Endothelial cell of hepatic sinusoid (primary cell): ENCODE data around the gene SETD3.
"Not testable (repeated sequence)": the region's sequence is repeated elsewhere in the genome, so short reads cannot be mapped to it uniquely, and the experiment has no call there.

Source experiments
- in situ Hi-C: cut with HindIII; loops from 2 replicates; pipeline ENCODE4 v1.10.0; 2017; ENCODE audit warnings: low sequenced_read_pairs

SETD3 gene

DNA sequence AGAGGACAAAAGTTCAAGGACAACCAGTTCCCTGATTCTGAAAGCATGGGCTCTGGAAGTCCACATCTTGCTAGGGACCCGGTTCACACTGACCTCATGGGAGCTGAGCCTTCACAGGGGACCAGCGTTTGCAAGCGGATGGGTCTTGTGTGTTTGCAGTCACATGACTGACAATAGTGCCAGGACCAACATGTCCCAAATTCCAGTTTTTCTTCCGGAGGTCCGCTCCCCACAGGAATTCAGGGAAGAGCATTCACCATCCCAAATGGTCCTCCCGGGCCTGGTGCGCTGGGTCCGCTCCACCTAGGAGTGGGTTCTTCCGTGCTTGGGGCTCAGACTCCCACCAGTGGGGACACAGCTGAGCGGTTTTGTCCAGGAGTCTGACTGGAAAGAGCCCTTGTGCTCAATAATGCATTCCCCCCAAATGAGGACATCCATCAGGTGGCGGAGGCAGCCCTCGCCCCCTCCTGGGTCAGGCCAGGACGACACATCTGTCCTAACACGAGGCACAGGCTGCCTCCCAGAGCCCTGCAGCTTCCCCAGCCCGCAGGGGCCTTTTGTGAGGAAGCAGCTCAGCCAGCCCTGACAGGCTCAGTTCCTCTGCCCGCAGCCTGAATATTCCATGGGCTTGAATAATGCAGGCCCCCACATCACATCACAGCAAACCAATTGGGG lies 116.9 kb downstream of the SETD3 start:
- in situ Hi-C loops: no loop called here

DNA sequence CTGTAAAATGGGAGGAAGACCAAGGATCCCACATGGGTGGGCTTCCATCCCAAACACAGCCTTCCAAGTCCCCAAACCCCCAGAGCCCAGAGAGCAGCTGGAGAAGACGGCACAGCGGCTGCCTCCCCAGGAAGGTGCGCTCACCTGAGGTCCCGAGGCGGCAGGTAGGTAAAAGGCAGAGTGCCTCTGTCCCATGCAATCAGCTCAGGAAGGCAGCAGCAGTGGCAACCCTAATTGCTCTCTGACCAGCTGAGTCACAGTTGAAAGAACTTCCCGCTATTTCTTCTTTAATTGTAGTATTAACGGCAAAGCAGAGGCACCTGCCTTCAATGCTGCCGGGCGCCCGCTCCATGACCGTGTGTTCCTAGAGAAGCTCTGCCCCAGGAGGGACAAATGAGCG lies 117.6 kb downstream of the SETD3 start:
- in situ Hi-C loops: no loop called here

DNA sequence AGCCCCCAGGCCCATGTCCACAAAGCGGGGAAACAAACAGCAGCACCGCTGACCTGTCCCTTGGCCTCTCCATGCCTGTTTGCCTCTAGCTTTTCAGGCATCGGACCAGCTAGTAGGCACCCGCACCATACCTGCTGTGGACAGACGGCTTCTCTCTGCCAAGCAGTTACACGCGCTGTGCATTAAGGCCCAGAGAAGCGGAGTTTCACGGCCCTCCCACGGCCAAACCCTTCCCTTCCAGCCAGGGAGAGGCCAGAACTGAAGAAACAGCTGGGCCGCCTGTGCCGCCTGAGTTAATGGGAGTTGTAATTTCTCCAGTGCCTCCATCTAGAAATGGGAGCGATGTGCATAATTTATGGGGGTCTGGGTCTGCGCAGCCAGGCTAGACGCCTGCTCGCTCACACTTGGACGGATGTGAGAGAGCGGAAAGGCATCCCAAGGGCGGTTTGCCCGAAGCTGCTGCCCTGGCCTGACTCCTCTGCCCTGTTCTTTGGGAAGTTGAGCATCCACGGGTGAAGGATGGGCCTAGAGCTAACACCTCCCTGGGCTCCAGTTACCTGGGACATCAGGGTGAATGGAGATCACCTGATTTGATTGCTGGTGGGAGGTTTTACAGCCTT lies 119.0 kb downstream of the SETD3 start:
- in situ Hi-C loops: no loop called here

DNA sequence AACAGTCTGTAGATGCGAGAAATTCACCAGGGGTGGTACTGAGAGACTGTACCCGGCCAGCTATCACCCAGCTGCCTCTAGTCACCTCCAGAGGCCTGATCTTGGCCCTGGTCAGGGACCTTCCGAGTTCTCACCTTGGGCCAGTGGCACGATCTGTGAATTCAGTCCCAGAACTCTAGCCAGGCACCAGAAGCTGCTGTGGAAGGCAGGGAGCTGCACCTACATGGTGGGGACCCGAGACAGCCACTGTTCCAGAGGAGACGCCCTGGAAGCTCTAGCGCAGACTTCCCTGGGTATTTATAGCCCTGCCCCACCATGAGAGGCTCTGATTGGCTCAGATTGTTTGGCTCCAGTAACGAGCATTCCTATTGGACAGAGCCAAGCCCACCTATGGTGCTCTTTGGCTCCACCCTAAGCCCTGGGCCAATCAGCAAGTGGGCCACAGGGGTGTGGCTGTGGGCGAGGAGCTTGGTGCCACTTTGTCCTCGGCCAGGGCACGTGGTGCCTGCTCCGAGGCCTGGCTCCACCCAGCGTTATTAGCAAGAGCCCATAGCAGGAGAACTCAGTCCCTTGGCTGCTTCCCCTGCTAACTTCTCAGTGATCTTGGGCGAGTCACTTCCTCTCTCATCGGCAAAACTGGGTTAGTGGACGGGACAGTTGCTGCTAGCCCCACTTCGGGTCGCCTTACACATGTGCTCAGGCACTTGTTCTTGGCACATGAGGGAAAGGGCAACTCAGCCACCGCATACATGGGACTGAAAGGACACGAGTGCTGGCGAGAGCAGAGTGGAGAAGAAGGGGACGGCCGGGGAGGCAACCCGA lies 119.7 kb downstream of the SETD3 start:
- in situ Hi-C loops: no loop called here

DNA sequence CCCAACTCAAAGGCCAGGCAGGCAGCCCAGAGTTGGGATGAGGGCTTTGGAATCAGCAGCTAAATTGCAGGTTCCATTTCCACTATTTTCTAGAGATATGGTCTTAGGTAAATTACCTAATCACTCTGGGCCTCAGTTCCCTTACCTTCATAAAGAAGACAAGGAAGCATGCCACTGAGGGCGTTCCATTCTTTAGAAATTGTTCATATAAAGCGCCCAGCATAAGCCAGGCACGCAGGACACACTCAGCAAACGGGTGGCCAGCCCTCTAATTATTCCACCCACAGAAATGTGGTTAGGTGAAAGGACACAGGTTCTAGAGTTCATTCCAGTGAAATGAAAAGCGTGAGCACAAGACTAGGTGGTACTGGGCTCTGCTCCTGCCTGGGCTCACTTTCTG lies 120.8 kb downstream of the SETD3 start:
- in situ Hi-C loops: no loop called here

DNA sequence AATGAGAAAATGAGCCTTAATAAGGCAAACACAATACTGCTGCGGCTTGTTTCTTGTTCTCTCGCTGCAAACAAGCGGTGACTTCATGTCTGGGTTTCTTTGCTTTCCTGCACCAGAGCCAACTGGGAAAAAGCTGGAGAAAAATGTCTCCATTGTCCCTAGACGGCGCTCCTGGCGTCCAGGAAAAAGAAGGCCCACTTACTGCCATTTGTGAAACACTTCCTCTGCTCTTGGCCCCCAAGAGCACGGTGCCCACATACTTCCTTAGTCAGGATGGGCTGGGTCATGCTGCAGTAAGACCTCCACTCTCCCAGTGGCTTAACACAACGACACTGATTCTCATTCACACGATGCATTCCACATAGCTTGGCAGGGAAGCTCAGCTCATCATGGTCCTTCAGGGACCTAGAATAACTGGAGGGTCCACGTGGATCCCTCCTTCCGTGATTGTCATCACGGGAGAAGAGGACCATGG lies 122.7 kb downstream of the SETD3 start:
- in situ Hi-C loops: no loop called here

DNA sequence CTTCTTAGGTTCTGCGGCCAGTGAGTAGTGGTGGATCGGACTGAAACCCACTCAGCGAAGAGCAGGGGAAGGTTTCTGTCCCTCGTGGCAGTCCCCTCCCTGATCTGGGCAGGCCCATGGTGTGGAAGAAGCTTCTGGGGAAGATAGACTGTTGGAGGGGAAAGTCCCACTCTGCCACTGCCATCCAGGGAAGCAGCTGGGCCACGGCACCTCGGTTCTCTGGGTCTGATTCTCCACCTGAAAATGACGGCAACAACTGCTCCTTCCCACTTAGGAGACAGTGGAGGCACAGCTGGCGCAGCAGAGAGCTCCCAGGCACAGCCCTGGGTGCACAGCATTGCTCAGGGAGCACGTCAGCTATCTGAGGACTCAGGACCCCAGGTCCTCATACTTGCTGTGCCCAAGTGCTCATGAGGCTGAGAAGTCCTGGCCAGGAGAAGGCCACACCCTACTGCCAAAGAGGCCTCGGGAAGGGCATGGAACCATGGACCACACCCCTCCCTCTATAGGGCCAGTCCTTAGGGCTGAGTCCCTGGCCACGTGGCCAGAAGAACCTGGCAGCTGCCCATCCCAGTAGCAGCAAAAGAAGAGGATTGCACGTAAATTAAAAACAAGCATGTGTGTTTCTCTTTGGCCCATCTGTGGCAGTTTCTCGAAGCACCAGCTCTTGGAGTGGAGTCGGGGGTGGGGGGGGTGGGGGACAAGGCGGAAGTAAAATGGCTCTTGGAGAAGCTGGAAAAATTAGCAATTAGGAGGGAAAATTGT lies 123.3 kb downstream of the SETD3 start:
- in situ Hi-C loops: no loop called here

DNA sequence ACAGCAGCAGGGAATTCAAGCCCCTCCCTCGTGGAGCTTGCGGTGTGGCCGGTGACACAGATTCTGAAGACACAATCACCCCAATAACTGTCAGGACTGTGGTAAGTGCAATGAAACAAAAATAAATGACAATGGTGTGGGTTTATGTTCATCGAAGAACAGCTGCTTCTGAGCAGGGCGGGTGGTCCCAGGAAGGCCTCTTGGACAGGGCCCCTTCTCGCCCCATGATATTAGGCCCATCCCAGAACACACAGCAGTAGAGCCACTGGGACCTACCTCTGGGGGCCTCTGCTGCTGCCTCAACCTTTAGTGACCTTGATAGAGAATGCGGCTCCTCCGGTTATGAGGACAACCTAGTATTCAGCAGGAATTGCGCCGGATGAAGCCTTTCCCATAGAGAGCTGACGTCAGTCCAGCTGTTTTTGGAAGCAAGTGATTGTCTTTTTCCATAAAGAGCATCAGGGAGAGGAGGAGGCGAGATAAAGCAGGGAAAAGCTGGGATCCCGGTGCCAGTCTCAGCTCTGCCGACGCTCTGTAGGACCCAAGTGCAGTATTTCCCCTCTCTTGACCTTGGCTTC lies 124.5 kb downstream of the SETD3 start:
- in situ Hi-C loops: no loop called here

DNA sequence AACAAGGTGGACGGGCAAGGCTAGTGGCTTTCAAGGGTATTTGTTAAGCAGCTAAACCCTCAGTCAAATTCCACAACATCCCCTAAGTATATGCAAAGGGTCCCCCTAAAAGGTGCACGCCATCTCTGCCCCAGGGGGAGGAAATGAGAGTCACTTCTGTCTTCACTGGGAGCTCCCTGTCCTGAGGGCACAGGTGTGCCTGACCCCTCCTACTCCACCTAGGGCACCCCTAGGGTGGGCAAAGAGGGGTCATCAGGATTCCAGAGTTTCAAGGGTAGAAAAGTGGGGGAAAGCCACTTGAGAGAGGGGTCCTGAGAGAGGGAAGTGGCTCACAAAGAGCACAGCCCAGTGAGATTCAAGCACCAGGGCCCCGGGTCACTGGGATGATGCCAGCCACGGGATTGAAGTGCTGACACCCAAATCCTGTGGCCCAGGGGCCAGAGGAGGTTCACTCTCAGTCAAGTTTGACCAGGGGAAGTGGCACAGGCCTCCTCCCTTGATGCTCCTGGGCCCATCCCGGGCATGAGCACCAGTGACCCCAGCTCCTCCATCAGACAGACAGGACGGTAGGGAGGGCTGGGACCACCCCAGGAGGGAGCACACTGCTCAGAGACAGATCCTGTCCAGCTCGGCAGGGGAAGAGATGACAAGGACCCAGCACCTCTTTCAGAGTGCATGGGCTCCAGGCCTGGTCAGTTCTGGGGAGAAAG lies 126.3 kb downstream of the SETD3 start:
- in situ Hi-C loops: no loop called here

DNA sequence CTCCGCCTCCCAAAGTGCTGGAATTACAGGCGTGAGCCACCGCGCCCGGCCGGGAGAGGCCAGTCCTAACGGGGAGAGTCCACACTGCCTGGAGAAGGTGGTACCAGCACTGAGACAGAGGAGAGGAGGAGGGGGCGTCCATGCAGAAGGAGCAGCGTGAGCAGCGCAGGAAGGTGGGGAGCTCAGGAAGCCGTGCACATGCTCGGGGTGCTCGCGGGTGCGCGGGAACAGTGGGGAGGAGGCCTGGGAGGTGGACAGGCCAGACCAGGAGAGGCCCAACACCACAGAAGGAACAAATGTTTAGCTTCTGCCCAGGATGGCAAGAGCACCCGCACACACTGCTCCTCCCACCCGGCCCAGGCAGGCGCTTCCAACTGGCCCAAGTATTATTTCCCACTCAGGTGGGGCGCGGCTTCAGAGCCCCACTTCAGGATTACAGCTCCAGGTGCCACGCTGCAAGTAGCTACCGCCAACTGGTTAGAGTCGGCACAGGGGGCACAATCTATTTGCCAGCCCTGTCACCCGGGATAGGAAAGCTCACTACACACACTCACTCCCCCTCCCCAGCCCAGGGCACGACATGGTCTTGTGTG lies 127.9 kb downstream of the SETD3 start:
- in situ Hi-C loops: no loop called here

DNA sequence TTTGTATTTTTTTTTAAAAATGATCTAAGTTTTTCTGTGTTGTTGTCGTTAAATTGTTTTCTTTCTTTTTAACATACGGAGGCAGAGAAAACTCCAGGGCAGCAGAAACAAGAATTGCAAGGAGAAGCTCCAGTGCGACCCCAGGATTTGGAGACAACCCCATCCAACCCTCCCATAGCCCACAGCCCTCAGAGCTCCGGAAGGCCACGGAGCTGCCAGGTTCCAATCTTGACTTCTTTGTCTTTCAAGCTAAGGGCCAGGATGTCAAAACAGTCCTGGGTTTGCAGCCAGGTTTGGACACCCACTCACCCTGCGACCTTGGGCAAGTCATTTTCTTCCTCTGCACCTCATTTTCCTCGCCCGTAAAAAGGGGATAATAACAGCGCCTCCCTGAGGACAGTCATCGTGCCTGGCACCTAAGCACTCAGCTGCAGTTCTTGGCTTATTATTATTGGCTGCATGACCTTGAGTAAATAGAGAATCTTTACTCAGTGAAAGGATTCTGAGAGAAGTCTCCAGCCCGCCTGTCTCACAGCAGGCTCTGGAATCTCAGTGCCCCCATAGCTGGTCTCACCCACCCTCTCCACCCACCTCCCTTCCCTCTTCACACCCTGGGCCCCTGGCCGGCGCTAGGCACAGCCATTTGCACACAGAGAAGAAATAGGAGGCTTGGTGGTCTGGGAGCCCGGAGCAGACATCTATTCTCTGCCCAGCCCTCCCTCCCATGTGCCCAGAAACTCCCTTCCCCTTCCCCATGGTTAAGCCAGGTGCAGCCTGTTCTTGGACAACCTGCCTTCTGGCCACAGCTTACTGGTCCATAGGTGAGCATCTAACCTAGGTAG lies 129.3 kb downstream of the SETD3 start:
- in situ Hi-C loops: no loop called here

DNA sequence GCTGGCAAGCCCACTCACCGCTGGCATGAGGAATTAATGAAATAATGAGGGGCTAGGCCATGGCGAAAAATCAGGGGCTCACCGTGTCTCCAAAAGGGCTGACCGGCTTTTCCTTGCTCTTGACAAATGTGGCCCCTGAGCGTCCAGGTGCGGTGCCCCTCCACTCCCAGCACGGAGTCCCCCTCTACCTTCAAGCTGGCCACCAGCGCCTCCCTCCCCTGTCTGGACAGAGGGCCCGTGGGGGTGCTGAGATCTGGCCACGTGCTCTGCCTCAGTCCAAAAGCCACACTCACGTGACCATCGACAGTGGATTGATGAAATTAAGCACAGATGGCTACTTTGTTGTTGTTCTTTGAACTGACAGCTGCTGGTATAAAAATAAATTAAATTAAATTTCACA lies 129.9 kb downstream of the SETD3 start:
- in situ Hi-C loops: no loop called here

DNA sequence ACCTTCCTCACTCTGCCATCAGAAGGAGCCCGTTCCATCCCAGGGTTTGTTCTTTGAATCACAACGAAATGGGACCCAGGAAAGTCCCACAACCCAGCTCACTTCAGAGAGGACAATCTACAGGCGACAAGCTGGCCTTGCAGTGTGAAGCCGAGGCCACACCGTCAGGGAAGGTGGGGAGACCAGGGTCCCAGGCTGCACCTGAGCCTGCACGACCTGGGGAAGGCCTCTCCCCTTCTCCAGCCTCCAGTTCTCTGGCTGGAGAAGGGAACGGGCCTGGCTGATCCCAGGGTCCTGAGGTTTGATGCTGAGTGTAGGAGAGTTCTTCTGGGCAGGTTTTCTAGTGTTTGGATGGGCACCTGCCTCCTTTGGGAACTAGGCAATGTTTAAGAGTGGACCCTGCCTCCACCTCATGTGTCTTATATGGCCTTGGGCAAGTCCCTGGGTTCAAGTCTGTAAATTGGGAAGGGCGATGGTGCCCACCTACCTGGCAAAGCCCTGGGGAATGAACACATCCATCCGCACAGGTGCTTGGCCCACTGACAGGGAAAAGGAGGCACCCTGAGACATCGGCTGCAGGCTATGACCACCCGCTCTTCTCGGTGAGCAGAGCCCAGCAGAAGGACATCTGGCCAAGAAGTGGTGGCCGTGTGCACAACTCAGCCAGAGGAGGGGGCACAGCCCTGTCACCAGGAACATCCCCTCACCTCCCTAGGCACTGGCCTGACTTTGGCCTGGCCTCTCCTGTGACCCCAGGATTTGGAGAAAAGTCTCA lies 130.8 kb downstream of the SETD3 start:
- in situ Hi-C loops: no loop called here

DNA sequence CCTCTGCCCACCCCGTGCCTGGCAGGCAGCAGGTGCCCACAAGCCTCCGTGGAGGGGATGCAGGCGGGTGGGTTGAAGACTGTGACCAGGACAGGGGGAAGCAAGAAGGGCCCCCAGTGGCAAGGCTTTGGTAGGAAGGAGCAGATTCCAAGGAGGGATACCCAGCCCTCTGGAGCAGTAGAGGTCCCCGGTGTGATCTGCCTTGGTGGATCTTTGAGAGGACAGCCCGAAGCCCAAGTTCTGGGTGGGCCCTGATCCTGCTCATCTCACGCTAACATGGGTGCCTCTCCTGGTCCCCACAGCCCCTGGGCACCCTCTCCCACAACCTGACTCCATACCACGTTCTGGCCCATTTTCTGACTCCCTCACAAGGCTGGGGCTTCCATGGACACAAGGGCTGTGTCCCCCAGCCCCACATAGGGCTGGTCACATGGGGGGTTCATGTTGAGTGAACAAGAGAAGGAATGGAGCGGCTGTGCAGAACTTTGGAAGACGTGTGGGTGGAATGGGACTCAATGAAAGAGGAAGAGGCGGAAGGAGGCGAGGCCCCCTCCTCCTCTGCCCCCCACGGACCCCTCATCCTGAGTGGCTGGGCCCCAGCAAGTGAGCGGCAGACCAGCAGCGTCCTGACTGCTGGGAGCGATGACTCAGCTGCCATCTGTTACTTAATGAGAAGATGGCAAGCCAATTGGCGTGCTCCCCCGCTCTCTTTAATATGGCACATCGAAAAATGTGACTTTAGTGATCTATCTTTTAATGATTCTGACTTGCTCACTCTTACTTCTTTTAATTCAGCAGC lies 131.6 kb downstream of the SETD3 start:
- in situ Hi-C loops: no loop called here

DNA sequence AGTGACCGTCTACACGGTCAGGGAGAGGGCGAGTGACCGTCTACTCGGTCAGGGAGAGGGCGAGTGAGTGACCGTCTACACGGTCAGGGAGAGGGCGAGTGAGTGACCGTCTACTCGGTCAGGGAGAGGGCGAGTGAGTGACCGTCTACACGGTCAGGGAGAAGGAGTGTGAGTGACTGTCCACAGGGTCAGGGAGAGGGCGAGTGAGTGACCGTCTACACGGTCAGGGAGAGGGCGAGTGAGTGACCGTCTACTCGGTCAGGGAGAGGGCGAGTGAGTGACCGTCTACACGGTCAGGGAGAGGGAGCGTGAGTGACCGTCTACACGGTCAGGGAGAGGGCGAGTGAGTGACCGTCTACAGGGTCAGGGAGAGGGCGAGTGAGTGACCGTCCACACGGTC lies 132.4 kb downstream of the SETD3 start:
- in situ Hi-C loops: not testable (repeated sequence)
